Measurements from ENCODE around the gene FAM234A.
"Not testable (repeated sequence)": the region's sequence is repeated elsewhere in the genome, so short reads cannot be mapped to it uniquely, and the experiment has no call there.

DNA sequence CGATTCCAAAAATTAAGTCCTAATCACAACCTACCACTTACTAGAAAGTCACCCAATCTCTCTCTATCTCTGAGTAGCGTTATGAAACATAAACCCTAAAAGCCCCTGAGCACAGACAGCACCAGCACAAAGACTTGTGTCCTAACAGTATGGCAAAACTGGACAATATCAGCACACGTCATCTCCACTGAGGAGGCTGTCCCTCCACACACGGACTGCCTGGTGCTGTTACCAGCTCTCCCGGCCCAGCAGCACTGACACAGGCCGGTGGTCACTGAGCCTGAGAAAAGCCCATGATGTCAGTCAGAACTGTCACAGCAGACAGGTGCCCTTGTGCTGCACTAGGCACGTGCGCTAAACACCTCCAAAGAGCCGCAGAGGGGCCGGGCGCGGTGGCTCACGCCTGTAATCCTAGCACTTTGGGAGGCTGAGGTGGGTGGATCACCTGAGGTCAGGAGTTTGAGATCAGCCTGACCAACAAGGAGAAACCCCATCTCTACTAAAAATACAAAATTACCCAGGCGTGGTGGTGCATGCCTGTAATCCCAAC is 22.9 kb upstream of the FAM234A start:
- TF ChIP-seq, protein P1, sequence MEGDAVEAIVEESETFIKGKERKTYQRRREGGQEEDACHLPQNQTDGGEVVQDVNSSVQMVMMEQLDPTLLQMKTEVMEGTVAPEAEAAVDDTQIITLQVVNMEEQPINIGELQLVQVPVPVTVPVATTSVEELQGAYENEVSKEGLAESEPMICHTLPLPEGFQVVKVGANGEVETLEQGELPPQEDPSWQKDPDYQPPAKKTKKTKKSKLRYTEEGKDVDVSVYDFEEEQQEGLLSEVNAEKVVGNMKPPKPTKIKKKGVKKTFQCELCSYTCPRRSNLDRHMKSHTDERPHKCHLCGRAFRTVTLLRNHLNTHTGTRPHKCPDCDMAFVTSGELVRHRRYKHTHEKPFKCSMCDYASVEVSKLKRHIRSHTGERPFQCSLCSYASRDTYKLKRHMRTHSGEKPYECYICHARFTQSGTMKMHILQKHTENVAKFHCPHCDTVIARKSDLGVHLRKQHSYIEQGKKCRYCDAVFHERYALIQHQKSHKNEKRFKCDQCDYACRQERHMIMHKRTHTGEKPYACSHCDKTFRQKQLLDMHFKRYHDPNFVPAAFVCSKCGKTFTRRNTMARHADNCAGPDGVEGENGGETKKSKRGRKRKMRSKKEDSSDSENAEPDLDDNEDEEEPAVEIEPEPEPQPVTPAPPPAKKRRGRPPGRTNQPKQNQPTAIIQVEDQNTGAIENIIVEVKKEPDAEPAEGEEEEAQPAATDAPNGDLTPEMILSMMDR (IDR thresholded peaks at IDR 0.05) = not testable (repeated sequence)
- not testable (repeated sequence) for TF ChIP-seq POLR2A (IDR thresholded peaks at IDR 0.05)

Data from right lobe of liver (tissue), 4 donors.